ENCODE measurements around the gene PAIP2B.
"Not testable (repeated sequence)": the region's sequence is repeated elsewhere in the genome, so short reads cannot be mapped to it uniquely, and the experiment has no call there.

Gene PAIP2B

DNA sequence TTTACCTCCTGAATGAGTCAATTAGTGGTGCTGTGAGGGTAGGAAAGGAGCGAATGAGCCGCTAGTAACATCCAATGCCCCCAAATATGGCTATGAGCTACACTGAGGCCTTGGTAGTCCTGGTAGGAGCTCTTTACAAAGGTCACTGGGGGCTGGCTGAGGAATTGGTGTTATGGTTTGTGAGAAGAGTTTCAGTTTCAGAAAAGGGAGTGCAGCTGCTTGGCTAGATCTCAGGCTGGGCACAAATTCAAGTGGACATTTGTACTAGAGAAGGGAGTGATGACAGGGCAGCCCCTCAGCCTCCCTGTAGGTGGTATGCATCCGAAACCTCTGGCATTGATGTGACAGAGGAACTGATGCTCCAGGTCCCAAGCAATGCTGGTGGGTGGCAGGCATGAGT, 13.9 kb upstream of the PAIP2B start:
- no peaks in the 10 kb centered on the region for H3K27me3 ChIP-seq (replicated peaks; ENCODE audit: insufficient read depth, low read length)
- DNase-seq: peak; percentile 66
- H3K4me1 ChIP-seq (ENCODE audit: low read length): peaks cover 23% of the 10 kb centered on the region
- no peaks in the 10 kb centered on the region for H3K36me3 ChIP-seq (replicated peaks; ENCODE audit: insufficient read depth, low read length)
- no peak overlapping the region for H3K9ac ChIP-seq (ENCODE audit: low read length)
- no peaks in the 10 kb centered on the region; the same call in 1 of the 2 replicates for H3F3A ChIP-seq (ENCODE audit: insufficient read depth, low read length)
- no peaks in the 10 kb centered on the region for H4K20me1 ChIP-seq (ENCODE audit: insufficient read depth, low read length)
- TF ChIP-seq EZH2 (optimal IDR thresholded peaks at IDR 0.05; ENCODE audit: low read depth, low read length) (no peak), EZH2phosphoT487 (IDR thresholded peaks at IDR 0.05; ENCODE audit: low read length) (no peak)
- TF ChIP-seq, protein P1, sequence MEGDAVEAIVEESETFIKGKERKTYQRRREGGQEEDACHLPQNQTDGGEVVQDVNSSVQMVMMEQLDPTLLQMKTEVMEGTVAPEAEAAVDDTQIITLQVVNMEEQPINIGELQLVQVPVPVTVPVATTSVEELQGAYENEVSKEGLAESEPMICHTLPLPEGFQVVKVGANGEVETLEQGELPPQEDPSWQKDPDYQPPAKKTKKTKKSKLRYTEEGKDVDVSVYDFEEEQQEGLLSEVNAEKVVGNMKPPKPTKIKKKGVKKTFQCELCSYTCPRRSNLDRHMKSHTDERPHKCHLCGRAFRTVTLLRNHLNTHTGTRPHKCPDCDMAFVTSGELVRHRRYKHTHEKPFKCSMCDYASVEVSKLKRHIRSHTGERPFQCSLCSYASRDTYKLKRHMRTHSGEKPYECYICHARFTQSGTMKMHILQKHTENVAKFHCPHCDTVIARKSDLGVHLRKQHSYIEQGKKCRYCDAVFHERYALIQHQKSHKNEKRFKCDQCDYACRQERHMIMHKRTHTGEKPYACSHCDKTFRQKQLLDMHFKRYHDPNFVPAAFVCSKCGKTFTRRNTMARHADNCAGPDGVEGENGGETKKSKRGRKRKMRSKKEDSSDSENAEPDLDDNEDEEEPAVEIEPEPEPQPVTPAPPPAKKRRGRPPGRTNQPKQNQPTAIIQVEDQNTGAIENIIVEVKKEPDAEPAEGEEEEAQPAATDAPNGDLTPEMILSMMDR (IDR thresholded peaks at IDR 0.05; ENCODE audit: low read length): no peak
- peak overlapping the region; percentile 66 for H2AFZ ChIP-seq (ENCODE audit: low read length)
- no peak overlapping the region for H3K4me3 ChIP-seq (ENCODE audit: low read length)
- H3K27ac ChIP-seq (ENCODE audit: low read length): peak overlapping the region; percentile 37; the same call in 1 of the 2 replicates
- no peaks in the 10 kb centered on the region for H3K9me3 ChIP-seq (replicated peaks; ENCODE audit: insufficient read depth, low read length)
- no peaks in the 10 kb centered on the region for H3K9me2 ChIP-seq (replicated peaks; ENCODE audit: insufficient read depth, low read length)
- H3K4me2 ChIP-seq (ENCODE audit: low read depth, low read length): peak overlapping the region; percentile 41
- H3K79me2 ChIP-seq (ENCODE audit: low read length): no peaks in the 10 kb centered on the region

DNA sequence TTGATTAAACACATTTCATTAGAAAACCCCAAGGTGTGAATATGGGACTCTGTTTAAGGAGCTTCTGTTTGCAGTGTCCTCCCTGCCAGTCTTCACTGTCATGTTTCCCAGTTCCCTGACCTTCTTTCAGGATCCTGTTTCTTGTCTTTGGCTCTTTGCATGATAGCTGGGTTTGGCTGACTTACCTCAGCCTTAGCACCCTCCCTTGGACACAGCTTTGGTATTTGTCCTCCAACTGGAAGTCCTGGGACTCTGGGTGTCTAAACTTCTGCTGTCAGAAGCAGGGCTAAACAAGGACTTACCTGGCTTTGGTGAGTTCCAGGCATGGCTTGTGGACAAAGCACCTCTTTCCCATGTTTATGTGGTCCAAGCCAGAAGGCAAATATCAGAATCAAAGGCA, 11.2 kb upstream of the PAIP2B start:
- peaks cover 25% of the 10 kb centered on the region for H3K4me1 ChIP-seq (ENCODE audit: low read length)

DNA sequence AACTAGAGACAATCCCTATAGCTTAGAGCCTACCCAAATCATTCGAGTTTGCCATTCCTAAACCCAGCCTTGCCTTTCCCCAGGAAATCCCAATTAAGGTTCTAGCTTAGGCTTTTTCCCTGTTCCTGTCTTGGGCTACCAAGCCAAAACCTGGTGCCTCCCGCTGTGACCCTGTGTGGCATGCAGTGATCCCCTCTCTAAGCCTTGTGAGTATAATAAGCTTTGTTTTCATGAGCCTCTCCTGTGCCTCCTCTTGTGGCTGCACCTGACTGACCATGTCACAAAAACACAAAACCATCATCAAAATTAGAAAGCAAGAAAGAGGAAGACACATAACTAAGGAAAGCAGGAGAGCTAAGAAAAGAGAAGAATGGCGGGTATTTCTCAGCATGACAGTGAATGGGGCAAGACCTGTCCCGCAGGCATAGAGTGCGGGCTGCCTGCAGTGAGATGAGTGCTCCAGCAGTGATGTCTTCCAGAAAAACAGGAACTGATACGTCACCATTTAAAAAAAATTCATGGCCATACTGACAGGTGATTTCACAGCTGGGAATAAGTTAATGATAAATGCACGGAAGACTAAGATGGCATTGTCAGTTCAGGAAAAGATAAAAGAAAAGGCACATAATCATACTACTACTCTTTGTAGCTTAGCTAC, 9.2 kb upstream of the PAIP2B start:
- DNase-seq: no peak
- Histone ChIP-seq H3K4me3 (ENCODE audit: low read length) (no peak overlapping the region), H2AFZ (ENCODE audit: low read length) (no peak overlapping the region), H3K4me2 (ENCODE audit: low read depth, low read length) (no peak overlapping the region), H3K4me1 (ENCODE audit: low read length) (peaks cover 19% of the 10 kb centered on the region), H3K27ac (ENCODE audit: low read length) (no peak overlapping the region), H3F3A (ENCODE audit: insufficient read depth, low read length) (no peaks in the 10 kb centered on the region; the same call in 1 of the 2 replicates), H3K9me2 (replicated peaks; ENCODE audit: insufficient read depth, low read length) (no peaks in the 10 kb centered on the region), H3K9ac (ENCODE audit: low read length) (no peak overlapping the region), H3K36me3 (replicated peaks; ENCODE audit: insufficient read depth, low read length) (no peaks in the 10 kb centered on the region), H3K79me2 (ENCODE audit: low read length) (no peaks in the 10 kb centered on the region), H3K27me3 (replicated peaks; ENCODE audit: insufficient read depth, low read length) (no peaks in the 10 kb centered on the region), H4K20me1 (ENCODE audit: insufficient read depth, low read length) (no peaks in the 10 kb centered on the region), H3K9me3 (replicated peaks; ENCODE audit: insufficient read depth, low read length) (no peaks in the 10 kb centered on the region)
- TF ChIP-seq, protein P1 (IDR thresholded peaks at IDR 0.05; ENCODE audit: low read length): no peak
- TF ChIP-seq EZH2phosphoT487 (IDR thresholded peaks at IDR 0.05; ENCODE audit: low read length) (no peak), EZH2 (optimal IDR thresholded peaks at IDR 0.05; ENCODE audit: low read depth, low read length) (no peak)

More for the DNA sequence above, 11.2 kb upstream of the PAIP2B start:
- H3F3A ChIP-seq (ENCODE audit: insufficient read depth, low read length): no peaks in the 10 kb centered on the region; the same call in 1 of the 2 replicates
- no peaks in the 10 kb centered on the region for H4K20me1 ChIP-seq (ENCODE audit: insufficient read depth, low read length)
- no peak overlapping the region for H3K9ac ChIP-seq (ENCODE audit: low read length)
- H3K27ac ChIP-seq (ENCODE audit: low read length): no peak overlapping the region
- H2AFZ ChIP-seq (ENCODE audit: low read length): no peak overlapping the region
- no peak overlapping the region for H3K4me2 ChIP-seq (ENCODE audit: low read depth, low read length)
- H3K9me2 ChIP-seq (replicated peaks; ENCODE audit: insufficient read depth, low read length): no peaks in the 10 kb centered on the region
- H3K36me3 ChIP-seq (replicated peaks; ENCODE audit: insufficient read depth, low read length): no peaks in the 10 kb centered on the region
- DNase-seq: no peak
- H3K9me3 ChIP-seq (replicated peaks; ENCODE audit: insufficient read depth, low read length): no peaks in the 10 kb centered on the region
- H3K4me3 ChIP-seq (ENCODE audit: low read length): no peak overlapping the region
- TF ChIP-seq EZH2 (optimal IDR thresholded peaks at IDR 0.05; ENCODE audit: low read depth, low read length): no peak
- TF ChIP-seq, protein P1 (IDR thresholded peaks at IDR 0.05; ENCODE audit: low read length): no peak
- no peak for TF ChIP-seq EZH2phosphoT487 (IDR thresholded peaks at IDR 0.05; ENCODE audit: low read length)
- no peaks in the 10 kb centered on the region for H3K27me3 ChIP-seq (replicated peaks; ENCODE audit: insufficient read depth, low read length)
- no peaks in the 10 kb centered on the region for H3K79me2 ChIP-seq (ENCODE audit: low read length)

DNA sequence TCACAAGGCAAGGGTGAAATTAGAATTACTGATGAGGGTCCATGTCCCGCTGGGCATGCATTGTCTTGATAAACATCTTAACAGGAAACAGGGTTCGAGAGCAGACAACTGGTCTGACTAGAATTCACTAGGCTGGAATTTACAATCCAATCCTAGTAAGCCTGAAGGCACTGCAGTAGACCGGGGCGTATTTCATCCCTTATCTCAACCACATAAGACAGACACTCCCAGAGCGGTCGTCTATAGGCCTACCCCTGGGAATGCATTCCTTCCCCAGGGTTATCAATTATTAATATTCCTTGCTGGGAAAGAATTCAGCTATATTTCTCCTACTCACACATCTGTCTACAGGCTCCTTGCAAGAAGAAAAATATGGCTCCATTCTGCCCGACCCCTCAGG, 6.2 kb upstream of the PAIP2B start:
- H3K4me3 ChIP-seq (ENCODE audit: low read length); H3K9ac ChIP-seq (ENCODE audit: low read length); H3K36me3 ChIP-seq (replicated peaks; ENCODE audit: insufficient read depth, low read length); H3K4me1 ChIP-seq (ENCODE audit: low read length); H3K79me2 ChIP-seq (ENCODE audit: low read length); H4K20me1 ChIP-seq (ENCODE audit: insufficient read depth, low read length); H3K27me3 ChIP-seq (replicated peaks; ENCODE audit: insufficient read depth, low read length); H3K9me3 ChIP-seq (replicated peaks; ENCODE audit: insufficient read depth, low read length); H3K9me2 ChIP-seq (replicated peaks; ENCODE audit: insufficient read depth, low read length); DNase-seq; H3F3A ChIP-seq (ENCODE audit: insufficient read depth, low read length); H2AFZ ChIP-seq (ENCODE audit: low read length); H3K27ac ChIP-seq (ENCODE audit: low read length); H3K4me2 ChIP-seq (ENCODE audit: low read depth, low read length): not testable (repeated sequence)
